LNCaP clone FGC (cell line): Measurements from ENCODE around the gene FAM13B.
"Not testable (repeated sequence)": the region's sequence is repeated elsewhere in the genome, so short reads cannot be mapped to it uniquely, and the experiment has no call there.

Experiments used
- DNase-seq: peaks from one replicate; pipeline ENCODE4 v3.0.0-alpha.2; 2011; ENCODE audit warnings: low read depth
- H3K4me3 ChIP-seq: 2 replicates; pipeline ENCODE4 v1.5.1; 2011; ENCODE audit warnings: mild to moderate bottlenecking, low read depth, low read length, control low read depth
- TF ChIP-seq, protein P1 (sequence below): IDR thresholded peaks from 2 replicates; pipeline ENCODE4 v1.5.1; 2012; ENCODE audit warnings: mild to moderate bottlenecking; ENCODE audit not compliant: control insufficient read depth, insufficient read depth; ENCODE audit errors: extremely low read depth

The FAM13B gene

DNA sequence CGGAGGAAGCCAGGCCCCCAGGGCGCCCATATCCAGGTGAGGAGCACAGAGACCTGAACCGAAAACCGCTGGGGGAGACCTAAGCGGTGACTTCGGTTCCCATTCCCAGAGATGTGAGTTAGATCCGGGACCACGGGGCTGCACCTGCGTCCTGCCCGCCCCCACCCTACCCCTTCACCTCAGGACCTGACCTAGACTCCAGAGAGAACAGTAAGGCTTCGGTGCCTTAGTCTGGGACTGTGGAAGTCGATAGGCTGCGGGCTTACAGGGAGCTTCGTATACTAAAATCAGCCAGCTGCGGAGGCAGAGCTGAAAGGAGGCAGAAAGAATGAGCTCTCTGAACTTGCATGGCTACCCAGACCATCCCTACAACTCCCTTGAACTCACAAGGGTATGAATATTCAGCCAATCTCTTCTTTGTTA is 518 bp upstream of the FAM13B start:
- TF ChIP-seq, protein P1, sequence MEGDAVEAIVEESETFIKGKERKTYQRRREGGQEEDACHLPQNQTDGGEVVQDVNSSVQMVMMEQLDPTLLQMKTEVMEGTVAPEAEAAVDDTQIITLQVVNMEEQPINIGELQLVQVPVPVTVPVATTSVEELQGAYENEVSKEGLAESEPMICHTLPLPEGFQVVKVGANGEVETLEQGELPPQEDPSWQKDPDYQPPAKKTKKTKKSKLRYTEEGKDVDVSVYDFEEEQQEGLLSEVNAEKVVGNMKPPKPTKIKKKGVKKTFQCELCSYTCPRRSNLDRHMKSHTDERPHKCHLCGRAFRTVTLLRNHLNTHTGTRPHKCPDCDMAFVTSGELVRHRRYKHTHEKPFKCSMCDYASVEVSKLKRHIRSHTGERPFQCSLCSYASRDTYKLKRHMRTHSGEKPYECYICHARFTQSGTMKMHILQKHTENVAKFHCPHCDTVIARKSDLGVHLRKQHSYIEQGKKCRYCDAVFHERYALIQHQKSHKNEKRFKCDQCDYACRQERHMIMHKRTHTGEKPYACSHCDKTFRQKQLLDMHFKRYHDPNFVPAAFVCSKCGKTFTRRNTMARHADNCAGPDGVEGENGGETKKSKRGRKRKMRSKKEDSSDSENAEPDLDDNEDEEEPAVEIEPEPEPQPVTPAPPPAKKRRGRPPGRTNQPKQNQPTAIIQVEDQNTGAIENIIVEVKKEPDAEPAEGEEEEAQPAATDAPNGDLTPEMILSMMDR = no peak
- H3K4me3 ChIP-seq = peak overlapping the region; percentile 87
- no peak for DNase-seq

DNA sequence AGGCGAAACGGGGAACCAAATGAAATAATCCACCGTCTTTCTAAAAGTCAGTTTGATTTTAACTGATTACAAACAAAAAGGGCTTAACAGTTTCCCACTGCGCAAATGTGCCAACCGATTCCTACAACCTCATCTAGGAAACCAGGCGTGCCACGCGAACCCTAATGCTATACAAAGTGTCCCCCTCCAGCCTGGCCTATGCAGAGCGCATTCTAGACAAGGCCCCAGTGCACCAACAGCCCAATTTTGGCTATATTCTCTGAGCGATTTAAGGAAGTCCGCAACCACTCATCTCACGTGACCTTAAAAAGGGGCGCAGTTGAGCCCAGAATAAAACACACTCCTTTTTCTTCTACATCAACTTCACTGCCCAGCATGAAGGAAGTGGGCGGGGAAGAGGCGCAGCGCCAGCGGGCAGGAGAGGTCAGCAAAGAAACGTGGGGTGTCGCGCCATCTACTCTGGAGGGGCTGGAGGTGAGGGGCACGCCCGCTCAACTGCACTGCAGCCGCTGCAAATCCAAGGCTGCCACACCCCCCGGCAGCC is 779 bp downstream of the FAM13B start:
- DNase-seq = no peak

DNA sequence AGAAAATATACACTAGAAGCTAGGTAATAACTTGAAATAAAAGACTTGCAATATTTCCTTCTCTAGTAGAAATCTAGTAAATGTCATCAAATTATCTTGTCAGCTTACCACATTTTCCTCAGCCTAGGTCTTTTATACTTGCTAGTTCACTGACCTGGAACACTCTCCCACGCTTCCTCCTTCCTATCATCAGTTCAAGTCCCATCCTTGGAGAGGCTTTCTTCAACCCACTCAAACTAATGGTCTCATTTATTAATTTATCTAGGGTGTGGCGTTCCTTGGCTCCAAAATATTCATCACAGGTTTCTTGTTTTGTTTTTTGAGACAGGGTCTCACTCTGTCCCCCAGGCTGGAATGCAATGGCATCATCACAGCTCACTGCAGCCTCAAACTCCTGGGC is 2.9 kb downstream of the FAM13B start:
- TF ChIP-seq, protein P1 = no peak
- no peak overlapping the region for H3K4me3 ChIP-seq
- no peak for DNase-seq

More for the DNA sequence above, 779 bp downstream of the FAM13B start:
- TF ChIP-seq, protein P1 = no peak
- peak overlapping the region; percentile 87 for H3K4me3 ChIP-seq

DNA sequence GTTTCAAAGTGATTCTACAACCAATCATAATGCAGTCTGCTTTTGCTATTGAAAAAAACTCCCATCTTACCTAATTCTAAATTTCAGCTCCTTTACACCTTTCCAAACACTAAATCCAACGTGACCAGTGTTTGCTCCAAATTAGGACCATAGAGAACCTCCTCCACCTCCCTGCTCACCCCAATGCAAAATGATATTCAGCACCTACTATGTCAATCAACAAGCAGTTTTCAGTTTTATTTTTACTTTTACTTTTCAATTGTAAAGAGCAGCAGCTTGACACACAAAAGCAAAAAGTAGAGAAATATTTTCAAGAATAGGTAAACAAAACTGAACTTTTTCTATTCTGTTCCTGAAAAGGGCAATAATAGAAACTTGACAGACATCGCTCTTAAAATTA is 3.4 kb downstream of the FAM13B start:
- TF ChIP-seq, protein P1 = no peak
- DNase-seq = no peak
- H3K4me3 ChIP-seq = no peak overlapping the region

DNA sequence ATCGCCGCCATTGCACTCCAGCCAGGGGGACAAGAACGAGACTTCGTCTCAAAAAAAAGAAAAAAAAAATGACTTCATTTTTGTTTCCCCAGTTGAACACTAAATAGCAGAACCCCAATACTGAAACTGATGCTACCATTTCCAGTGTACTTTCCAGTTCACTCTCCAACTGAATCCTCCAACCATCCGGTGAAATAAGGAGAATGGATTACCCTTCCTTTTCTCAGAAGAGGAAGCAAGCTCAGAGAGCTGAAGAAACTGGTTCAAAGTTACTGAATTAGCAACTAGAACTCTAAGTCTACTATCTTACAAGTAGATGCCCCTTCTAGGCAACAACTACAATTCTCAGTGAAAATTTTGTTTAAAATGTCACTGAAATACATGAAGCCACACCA is 3.9 kb downstream of the FAM13B start:
- TF ChIP-seq, protein P1 = no peak
- no peak overlapping the region for H3K4me3 ChIP-seq

DNA sequence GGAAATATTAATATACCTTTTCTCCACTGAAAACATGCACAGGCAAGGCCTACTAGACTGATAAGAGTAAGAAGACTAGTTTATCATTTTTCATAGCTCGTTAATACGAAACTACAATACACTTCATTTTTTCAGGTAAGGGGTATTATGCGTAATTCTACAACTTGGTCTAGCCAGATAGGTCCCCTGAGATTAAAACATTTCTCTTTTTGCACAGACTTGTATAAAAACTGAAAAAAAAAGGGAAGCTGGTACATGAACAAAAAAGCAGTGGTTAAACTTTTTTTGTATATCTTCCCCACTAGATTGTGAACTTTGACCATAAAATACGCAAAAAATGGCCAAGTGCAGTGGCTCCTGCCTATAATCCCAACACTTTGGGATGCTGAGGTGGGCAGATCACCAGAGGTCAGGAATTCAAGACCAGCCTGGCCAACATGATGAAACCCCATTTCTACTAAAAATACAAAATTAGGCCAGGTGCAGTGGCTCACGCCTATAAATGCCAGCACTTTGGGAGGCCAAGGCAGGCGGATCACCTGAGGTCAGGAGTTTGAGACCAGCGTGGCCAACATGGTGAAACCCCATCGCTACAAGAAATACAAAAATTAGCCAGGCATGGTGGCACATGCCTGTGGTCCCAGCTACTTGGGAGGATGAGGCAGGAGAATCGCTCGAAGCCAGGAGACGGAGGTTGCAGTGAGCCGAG is 4.5 kb downstream of the FAM13B start:
- DNase-seq, H3K4me3 ChIP-seq: not testable (repeated sequence)

More for the DNA sequence above, 3.9 kb downstream of the FAM13B start:
- DNase-seq = no peak

DNA sequence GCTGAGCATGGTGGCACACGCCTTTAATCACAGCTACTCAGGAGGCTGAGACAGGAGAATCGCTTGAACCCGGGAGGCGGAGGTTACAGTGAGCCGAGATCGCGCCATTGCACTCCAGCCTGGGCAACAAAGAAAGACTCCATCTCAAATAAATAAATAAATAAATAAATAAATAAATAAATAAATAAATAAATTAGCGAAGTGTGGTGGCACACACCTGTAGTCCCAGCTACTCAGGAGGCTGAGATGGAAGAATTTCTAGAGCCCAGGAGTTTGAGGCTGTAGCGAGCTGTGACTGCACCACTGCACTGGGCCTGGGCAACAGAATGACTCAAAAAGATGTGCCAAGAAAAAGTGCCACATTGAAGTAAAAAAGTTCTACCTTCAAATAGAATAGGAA is 6.1 kb downstream of the FAM13B start:
- DNase-seq, H3K4me3 ChIP-seq: not testable (repeated sequence)

DNA sequence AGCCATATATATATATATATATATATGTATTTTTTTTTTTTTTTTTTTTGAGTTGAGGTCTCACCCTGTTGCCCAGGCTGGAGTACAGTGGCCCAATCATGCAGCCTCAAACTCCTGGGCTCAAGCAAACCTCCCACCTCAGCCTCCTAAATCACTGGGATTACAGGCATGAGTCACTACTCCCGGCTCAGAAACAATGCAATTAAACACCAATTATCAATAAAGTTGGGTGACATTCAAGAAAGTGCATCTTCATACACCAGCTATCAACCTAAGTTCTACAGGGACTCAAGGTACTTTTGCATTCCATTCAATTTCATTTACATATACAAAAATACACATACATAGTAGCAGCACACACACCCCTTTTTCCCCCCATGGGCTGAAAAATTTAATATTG is 7.6 kb downstream of the FAM13B start:
- no peak overlapping the region for H3K4me3 ChIP-seq
- TF ChIP-seq, protein P1 = no peak
- DNase-seq = no peak
